H1 (cell line): ENCODE data around the gene NFATC4. TPM values are rescaled to one million over a fixed set of nuclear protein-coding genes. Genes with fewer than 3 reads are reported as not detected.

Experiments used
- CTCF ChIA-PET: fragments of 300-600 bp; sonication (Branson Sonifier 250); formaldehyde crosslinking; loops from one replicate; lab custom pipeline; 2021; ENCODE audit not compliant: partially characterized antibody; lab: Charles Lee
- POLR2A ChIA-PET: fragments of 300-600 bp; sonication (Branson Sonifier 250); formaldehyde crosslinking; loops from one replicate; lab custom pipeline; 2021; ENCODE audit warnings: inconsistent platforms; ENCODE audit not compliant: partially characterized antibody; lab: Charles Lee
- DNase-seq, 2 experiments: peaks; one replicate each; pipeline versions ENCODE4 v3.0.0 to v3.0.0-alpha.2; 2010 to 2022; ENCODE audit warnings: low spot score in 2 of 2, low read depth in 1 of 2, mixed read lengths in 1 of 2
- FAIRE-seq: peaks from 2 replicates; lab custom pipeline; 2011; peaks lifted over from hg19 to GRCh38; lab: Jason Lieb, UNC
- H2AFZ ChIP-seq: 2 replicates; pipeline ENCODE4 v1.8.1; 2012; ENCODE audit warnings: low read length, inconsistent platforms
- H2AK5ac ChIP-seq: 2 replicates; pipeline ENCODE4 v1.6.1; 2013; ENCODE audit warnings: low read depth, low read length
- H2BK120ac ChIP-seq: replicated peaks from 2 replicates; pipeline ENCODE3; 2013; ENCODE audit warnings: low read depth, low read length, inconsistent platforms
- H2BK12ac ChIP-seq: 2 replicates; pipeline ENCODE4 v1.6.1; 2013; ENCODE audit warnings: low read depth, low read length
- H2BK15ac ChIP-seq: 2 replicates; pipeline ENCODE4 v1.6.1; 2013; ENCODE audit warnings: low read length
- H2BK20ac ChIP-seq: 2 replicates; pipeline ENCODE4 v1.6.1; 2013; ENCODE audit warnings: low read length
- H2BK5ac ChIP-seq: 2 replicates; pipeline ENCODE4 v1.6.1; 2013; ENCODE audit warnings: low read depth, low read length
- H3K14ac ChIP-seq: 2 replicates; pipeline ENCODE4 v1.6.1; 2013; ENCODE audit warnings: inconsistent platforms; ENCODE audit not compliant: insufficient read length
- H3K18ac ChIP-seq: 2 replicates; pipeline ENCODE4 v1.6.1; 2013; ENCODE audit warnings: low read length; ENCODE audit errors: extremely low read depth
- H3K23ac ChIP-seq: 2 replicates; pipeline ENCODE4 v1.6.1; 2013; ENCODE audit warnings: inconsistent platforms; ENCODE audit not compliant: insufficient read length
- H3K23me2 ChIP-seq: 2 replicates; pipeline ENCODE4 v1.6.1; 2013; ENCODE audit warnings: low read depth, low read length
- H3K27ac ChIP-seq: 2 replicates; pipeline ENCODE4 v1.6.1; 2011; ENCODE audit warnings: low read depth, low read length, inconsistent platforms
- H3K27me3 ChIP-seq, 4 experiments: replicated peaks in 1 of 4; 1 replicate in 1 of 4; 2 replicates in 3 of 4; pipeline versions ENCODE4 v1.6.1 to v1.8.1; 2011 to 2013; ENCODE audit warnings: low read length in 3 of 4, mild to moderate bottlenecking in 3 of 4, inconsistent platforms in 2 of 4, mixed read lengths in 2 of 4, moderate library complexity in 1 of 4; ENCODE audit not compliant: control insufficient read depth in 3 of 4, insufficient read depth in 3 of 4; ENCODE audit errors: extremely low read depth in 1 of 4
- H3K36me3 ChIP-seq, 4 experiments: 2 replicates each; pipeline versions ENCODE4 v1.6.1 to v1.8.1; 2011 to 2013; ENCODE audit warnings: mild to moderate bottlenecking in 4 of 4, low read length in 3 of 4, moderate library complexity in 2 of 4, control low read depth in 1 of 4, inconsistent platforms in 1 of 4; ENCODE audit not compliant: insufficient read depth in 4 of 4, control insufficient read depth in 2 of 4
- H3K4ac ChIP-seq: replicated peaks from 2 replicates; pipeline ENCODE3; 2013; ENCODE audit warnings: low read length, low read depth, mixed read lengths, inconsistent platforms; ENCODE audit not compliant: insufficient read length
- H3K4me1 ChIP-seq, 4 experiments: replicated peaks in 1 of 4; 1 replicate in 1 of 4; 2 replicates in 3 of 4; pipeline versions ENCODE4 v1.6.1 to v1.8.1; 2011 to 2013; ENCODE audit warnings: low read length in 3 of 4, inconsistent platforms in 2 of 4, mixed read lengths in 1 of 4; ENCODE audit not compliant: insufficient read depth in 4 of 4, control insufficient read depth in 3 of 4
- H3K4me2 ChIP-seq, 2 experiments: 2 replicates each; pipeline versions ENCODE4 v1.6.1 to v1.8.1; 2011 to 2013; ENCODE audit warnings: low read depth in 2 of 2, low read length in 2 of 2, control low read depth in 1 of 2, inconsistent platforms in 1 of 2, mild to moderate bottlenecking in 1 of 2; ENCODE audit not compliant: insufficient read depth in 1 of 2
- H3K4me3 ChIP-seq, 4 experiments: fragments of 200-600, 300-600 bp in 1 of 4; sonication (generic), shearing (Covaris generic), sonication (Bioruptor Twin) in 1 of 4; 2 replicates each; pipeline versions ENCODE4 v1.5.1 to v1.8.1; 2011 to 2016; ENCODE audit warnings: low read length in 4 of 4, low read depth in 3 of 4, control low read depth in 2 of 4, inconsistent platforms in 2 of 4, mild to moderate bottlenecking in 2 of 4, mixed read lengths in 1 of 4, moderate library complexity in 1 of 4; ENCODE audit not compliant: insufficient read depth in 2 of 4; ENCODE audit errors: extremely low read depth in 1 of 4
- H3K56ac ChIP-seq: replicated peaks from 2 replicates; pipeline ENCODE3; 2013; ENCODE audit warnings: low read depth, mild to moderate bottlenecking, mixed read lengths, low read length, inconsistent platforms; ENCODE audit not compliant: insufficient read length
- H3K79me1 ChIP-seq: 2 replicates; pipeline ENCODE4 v1.6.1; 2013; ENCODE audit warnings: low read depth, low read length, control low read depth
- H3K79me2 ChIP-seq, 2 experiments: 2 replicates each; pipeline versions ENCODE4 v1.6.1 to v1.8.1; 2012 to 2013; ENCODE audit warnings: low read length in 2 of 2, mild to moderate bottlenecking in 2 of 2, inconsistent platforms in 1 of 2; ENCODE audit not compliant: insufficient read depth in 2 of 2, control insufficient read depth in 1 of 2
- H3K9ac ChIP-seq, 4 experiments: replicated peaks in 1 of 4; 1 replicate in 1 of 4; 2 replicates in 3 of 4; pipeline versions ENCODE4 v1.6.1 to v1.8.1; 2011 to 2013; ENCODE audit warnings: low read depth in 3 of 4, low read length in 3 of 4, control low read depth in 2 of 4, mild to moderate bottlenecking in 2 of 4, moderate library complexity in 2 of 4, inconsistent platforms in 1 of 4; ENCODE audit errors: extremely low read depth in 1 of 4
- H3K9me3 ChIP-seq, 2 experiments: 2 replicates each; pipeline versions ENCODE4 v1.6.1 to v1.8.1; 2012 to 2013; ENCODE audit warnings: mild to moderate bottlenecking in 2 of 2, moderate library complexity in 2 of 2, control low read depth in 1 of 2, inconsistent platforms in 1 of 2, low read depth in 1 of 2, low read length in 1 of 2, mixed read lengths in 1 of 2; ENCODE audit not compliant: insufficient read depth in 2 of 2
- H4K20me1 ChIP-seq, 2 experiments: replicated peaks in 1 of 2; 2 replicates each; pipeline versions ENCODE3 to v1.8.1; 2011 to 2013; ENCODE audit warnings: inconsistent platforms in 2 of 2, low read length in 2 of 2, mild to moderate bottlenecking in 1 of 2; ENCODE audit not compliant: insufficient read depth in 2 of 2, control insufficient read depth in 1 of 2
- H4K5ac ChIP-seq: 2 replicates; pipeline ENCODE4 v1.6.1; 2013; ENCODE audit warnings: low read length, low read depth, mixed read lengths, inconsistent platforms; ENCODE audit not compliant: insufficient read length
- H4K8ac ChIP-seq: 2 replicates; pipeline ENCODE4 v1.8.0; 2013; ENCODE audit warnings: mild to moderate bottlenecking, moderate library complexity, low read length, inconsistent platforms; ENCODE audit not compliant: insufficient read depth; ENCODE audit errors: extremely low read depth
- H4K91ac ChIP-seq: replicated peaks from 2 replicates; pipeline ENCODE3; 2013; ENCODE audit warnings: low read length, mixed read lengths, inconsistent platforms; ENCODE audit not compliant: insufficient read length
- CHD1 ChIP-seq: IDR thresholded peaks from 2 replicates; pipeline ENCODE4 v1.6.1; 2012; ENCODE audit warnings: low read depth, low read length, improper control_type of control experiment
- RFX5 ChIP-seq: IDR thresholded peaks from 2 replicates; pipeline ENCODE4 v1.6.1; 2011; ENCODE audit warnings: low read depth, low read length, improper control_type of control experiment, borderline replicate concordance
- SP2 ChIP-seq: IDR thresholded peaks from 2 replicates; pipeline ENCODE4 v1.6.1; 2012; ENCODE audit warnings: mild to moderate bottlenecking, low read length, inconsistent platforms
- SP4 ChIP-seq: IDR thresholded peaks from 2 replicates; pipeline ENCODE4 v1.6.1; 2012; ENCODE audit warnings: low read length, inconsistent platforms
- SRF ChIP-seq: IDR thresholded peaks from 2 replicates; pipeline ENCODE4 v1.6.1; 2011; ENCODE audit warnings: mild to moderate bottlenecking, low read depth, low read length, moderate library complexity
- TAF1 ChIP-seq: IDR thresholded peaks from 2 replicates; pipeline ENCODE4 v1.6.1; 2011; ENCODE audit warnings: mild to moderate bottlenecking, low read depth, low read length
- WGBS, 2 experiments: shearing (Covaris generic) in 1 of 2; methylation state at CpG; one replicate each; pipeline versions ENCODE4 v1.1.6 to v1.1.7; 2013 to 2015; ENCODE audit warnings: low lambda C conversion rate in 2 of 2, mixed read lengths in 2 of 2, inconsistent platforms in 1 of 2, low coverage in 1 of 2, missing lambda C conversion rate in 1 of 2; ENCODE audit not compliant: insufficient replicate concordance in 2 of 2, insufficient coverage in 1 of 2, insufficient read length in 1 of 2; ENCODE audit errors: extremely low coverage in 1 of 2, missing lambda C conversion rate in 1 of 2; 5-methylcytosine and 5-hydroxymethylcytosine counted together
- polyA plus RNA-seq, 7 experiments: library from polyadenylated mRNA; depleted of rRNA in 3 of 7; stranded (reverse) in 5 of 7; unstranded in 2 of 7; fragments of >200 nt in 5 of 7; fragments of 200-250 nt in 2 of 7; gene quantifications; 1 replicate in 5 of 7; 2 replicates in 1 of 7; 4 replicates in 1 of 7; pipeline versions ENCODE4 v1.2.1 to v1.2.3, GENCODE V29; 2011 to 2013; ENCODE audit warnings: missing spikeins in 2 of 7, mixed read lengths in 2 of 7
- total RNA-seq: library from RNA; stranded (reverse); fragmentation: NEBNext Ultra II Directional; extraction: Animal tissue kit (Norgen Biotek cat#: 25700); gene quantifications from 2 replicates; pipeline ENCODE4 v1.2.1, GENCODE V29; 2021

The NFATC4 gene
- total and polyA plus RNA-seq, 2 of the 8 experiments (the other 6 are each of a cell fraction or from before 2014, with no cell fraction given), result 47.3 to 50.3 TPM

DNA sequence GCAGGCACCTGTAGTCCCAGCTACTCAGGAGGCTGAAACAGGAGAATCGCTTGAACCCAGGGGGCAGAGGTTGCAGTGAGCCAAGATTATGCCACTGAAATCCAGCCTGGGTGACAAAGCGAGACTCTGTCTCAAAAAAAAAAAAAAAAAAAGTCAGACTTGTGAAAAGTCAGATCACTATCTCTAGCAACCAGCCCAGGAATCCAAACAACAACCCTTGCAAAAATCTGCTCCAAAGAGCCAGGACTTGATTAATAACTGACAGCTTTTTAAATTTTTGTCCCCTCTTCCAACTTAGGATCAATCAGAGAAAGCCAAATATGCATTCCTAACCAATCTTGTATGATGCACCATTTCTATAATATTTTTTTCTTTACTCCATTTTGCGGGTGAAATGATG lies 7.7 kb upstream of the NFATC4 start:
- no peak for FAIRE-seq
- Histone ChIP-seq H3K79me2 (no peaks in the 10 kb centered on the region), H3K27me3 (peaks cover 0 to 8% (median 2%) of the 10 kb centered on the region in 4 experiments; a peak in 4 of 7 replicates), H3K23me2 (no peaks in the 10 kb centered on the region), H4K91ac (no peak overlapping the region), H4K20me1 (no peaks in the 10 kb centered on the region), H3K4ac (no peak overlapping the region), H3K79me1 (no peaks in the 10 kb centered on the region), H2BK120ac (no peak overlapping the region), H2BK5ac (no peak overlapping the region), H3K36me3 (no peaks in the 10 kb centered on the region), H3K4me2 (no peak overlapping the region), H2AFZ (no peak overlapping the region), H4K8ac (no peak overlapping the region; the same call in 1 of the 2 replicates), H3K9ac (no peak overlapping the region), H2BK12ac (no peak overlapping the region), H2BK15ac (no peak overlapping the region), H3K56ac (no peak overlapping the region), H3K27ac (no peak overlapping the region), H3K4me1 (no peaks in the 10 kb centered on the region), H3K4me3 (no peak overlapping the region), H3K9me3 (no peaks in the 10 kb centered on the region), H2BK20ac (no peak overlapping the region), H2AK5ac (no peak overlapping the region), H3K18ac (no peak overlapping the region), H4K5ac (no peak overlapping the region), H3K14ac (no peak overlapping the region), H3K23ac (no peak overlapping the region)
- ChIA-PET POLR2A (no interaction called here), CTCF (interaction anchor here (1.7 to 6.9 kb wide), 8 partner anchors 9 to 76 kb away, joined by 4 to 52 read pairs (median 17); partner anchors contain the start of genes ADCY4, CBLN3, KHNYN and RIPK3)
- no peak for TF ChIP-seq SP2
- no peak for TF ChIP-seq SP4
- no peak for TF ChIP-seq CHD1
- TF ChIP-seq SRF, result no peak
- TF ChIP-seq RFX5, result no peak
- TF ChIP-seq TAF1, result no peak
- no peak for DNase-seq
- 86% methylated on average over 2 of the region's 3 CpGs; no CpG with 5 or more reads in 1 of the 2 experiments for WGBS, 2 experiments
